Measurements from ENCODE around the gene ARHGAP40.
"Not testable (repeated sequence)": the region's sequence is repeated elsewhere in the genome, so short reads cannot be mapped to it uniquely, and the experiment has no call there.

The ARHGAP40 gene

DNA sequence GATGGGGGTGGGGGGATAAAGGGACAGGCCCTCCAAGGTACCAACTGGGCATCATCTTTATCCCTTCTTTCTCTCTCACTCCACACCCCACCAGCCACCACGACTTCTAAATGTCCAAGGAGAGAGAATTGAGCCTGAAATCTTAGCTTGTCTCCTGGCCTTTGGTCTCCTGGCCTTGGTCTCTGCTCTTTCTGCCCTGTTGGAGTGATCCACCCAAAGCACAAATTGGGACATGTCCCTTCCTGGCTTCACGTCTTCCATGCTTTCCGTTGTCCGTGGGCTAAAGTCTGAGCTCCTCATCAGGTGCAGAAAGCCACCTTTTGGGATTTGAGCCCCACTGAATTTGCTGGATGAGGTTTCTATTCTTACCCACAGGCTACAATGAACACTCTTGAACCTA, 12.3 kb upstream of the ARHGAP40 start:
- no peak for DNase-seq

DNA sequence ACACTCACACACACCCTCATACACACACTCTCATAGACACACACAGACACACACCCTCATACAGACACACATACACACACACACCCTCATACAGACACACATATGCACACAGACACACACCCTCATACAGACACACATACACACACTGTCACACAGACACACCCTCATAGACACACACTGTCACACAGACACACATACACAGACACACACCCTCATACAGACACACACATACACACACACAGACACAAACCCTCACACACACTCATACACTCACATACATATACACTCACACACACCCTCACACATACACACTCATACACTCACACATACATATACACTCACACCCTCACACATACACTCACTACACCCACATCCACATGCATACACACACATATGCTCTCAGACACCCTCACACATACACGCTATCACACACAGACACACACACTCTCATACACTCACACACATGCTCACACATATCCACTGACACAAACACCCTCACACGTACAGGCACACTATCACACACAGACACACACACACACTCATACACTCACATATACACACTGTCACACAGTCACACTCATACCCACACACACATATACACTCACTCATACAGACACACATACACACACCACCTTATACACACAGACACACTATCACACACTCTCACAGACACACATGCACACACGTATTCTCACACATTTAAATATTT, 11.5 kb upstream of the ARHGAP40 start:
- no peak for DNase-seq

DNA sequence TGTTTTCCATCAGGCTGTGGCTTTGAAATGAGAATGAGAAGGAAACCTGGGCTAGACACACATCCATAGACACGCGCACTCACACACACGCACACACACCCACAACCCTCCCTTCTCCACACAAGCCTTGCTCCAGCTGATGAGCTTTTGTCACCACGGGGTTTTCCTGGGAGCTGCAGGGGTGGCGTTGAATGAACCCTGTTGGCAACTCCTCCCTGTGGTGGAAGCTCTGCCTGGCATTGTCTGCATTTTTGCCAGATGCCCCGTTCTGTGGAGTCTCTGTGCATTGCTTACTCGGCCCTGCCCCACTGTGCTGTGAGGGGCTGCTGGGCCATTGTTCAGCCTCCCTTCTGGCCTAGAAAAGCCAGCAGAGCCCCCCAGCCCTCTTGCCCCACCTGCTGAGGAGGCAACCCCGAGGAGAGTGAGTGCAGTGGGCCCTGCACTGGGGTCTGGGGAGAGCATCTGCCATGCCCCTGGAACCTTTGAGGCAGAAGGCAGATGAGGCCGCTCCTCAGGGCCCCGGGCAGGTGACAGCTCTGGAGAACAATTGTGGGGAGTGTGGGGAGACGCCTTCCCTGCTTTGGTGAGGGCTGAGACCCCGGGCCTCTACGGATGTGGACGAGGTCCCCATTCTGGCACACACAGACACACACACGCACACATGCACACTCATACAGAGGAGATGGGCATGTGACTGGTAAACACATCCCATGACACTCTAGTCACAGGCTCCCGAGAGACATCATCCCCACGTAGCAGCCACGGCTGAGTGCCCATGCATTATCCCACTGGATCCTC, 10.7 kb upstream of the ARHGAP40 start:
- DNase-seq: no peak

DNA sequence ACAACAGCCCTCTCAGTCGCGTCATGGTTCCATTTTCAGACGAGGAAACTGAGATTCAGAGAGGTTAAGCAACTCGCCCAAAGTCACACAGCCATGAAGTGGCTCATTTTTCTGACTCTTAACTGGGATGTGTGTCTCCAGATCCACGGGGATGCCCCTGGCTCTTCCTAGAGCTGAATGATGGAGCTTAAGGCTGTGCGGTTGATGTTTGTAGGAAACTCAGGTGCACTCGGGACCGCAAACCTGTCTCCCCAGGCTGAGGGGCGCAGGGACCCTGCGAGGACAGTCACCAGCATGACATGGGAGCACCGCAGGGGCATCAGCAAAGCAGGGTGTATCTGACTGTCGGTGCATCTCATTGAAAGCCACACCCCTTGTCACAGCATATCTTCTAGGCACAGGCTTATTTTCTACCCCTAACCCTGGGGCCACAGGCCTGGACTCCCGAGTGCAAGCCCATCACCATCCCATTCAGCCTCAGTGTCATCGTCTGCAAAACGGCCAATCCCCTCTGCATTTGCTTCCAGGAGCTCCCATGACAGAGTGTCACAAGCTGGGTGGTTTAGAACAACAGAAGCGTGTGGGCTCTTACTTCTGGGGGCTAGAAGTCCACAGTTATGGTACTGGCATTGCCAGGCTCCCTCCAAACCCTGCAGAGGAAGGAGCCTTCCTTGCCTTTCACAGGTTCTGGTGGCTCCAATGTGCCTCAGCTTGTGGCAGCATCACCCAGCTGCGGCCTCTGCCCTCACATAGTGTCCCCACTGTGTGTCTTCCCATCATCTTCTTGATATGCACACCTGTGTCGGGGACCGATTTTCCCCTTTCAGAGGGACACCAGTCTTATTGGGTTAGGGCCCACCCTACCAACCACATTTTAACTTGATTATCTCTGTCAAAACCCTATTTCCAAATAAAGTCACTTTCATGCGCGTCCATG, 9.9 kb upstream of the ARHGAP40 start:
- no peak for DNase-seq

DNA sequence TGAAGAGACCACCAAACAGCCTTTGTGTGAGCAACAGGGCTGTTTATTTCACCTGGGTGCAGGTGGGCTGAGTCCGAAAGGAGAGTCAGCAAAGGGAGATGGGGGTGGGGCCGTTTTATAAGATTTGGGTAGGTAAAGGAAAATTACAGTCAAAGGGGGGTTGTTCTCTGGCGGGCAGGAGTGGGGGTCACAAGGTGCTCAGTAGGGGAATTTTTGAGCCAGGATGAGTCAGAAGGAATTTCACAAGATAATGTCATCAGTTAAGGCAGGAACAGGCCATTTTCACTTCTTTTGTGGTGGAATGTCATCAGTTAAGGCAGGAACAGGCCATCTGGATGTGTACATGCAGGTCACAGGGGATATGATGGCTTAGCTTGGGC, 9.2 kb upstream of the ARHGAP40 start:
- DNase-seq: not testable (repeated sequence)

DNA sequence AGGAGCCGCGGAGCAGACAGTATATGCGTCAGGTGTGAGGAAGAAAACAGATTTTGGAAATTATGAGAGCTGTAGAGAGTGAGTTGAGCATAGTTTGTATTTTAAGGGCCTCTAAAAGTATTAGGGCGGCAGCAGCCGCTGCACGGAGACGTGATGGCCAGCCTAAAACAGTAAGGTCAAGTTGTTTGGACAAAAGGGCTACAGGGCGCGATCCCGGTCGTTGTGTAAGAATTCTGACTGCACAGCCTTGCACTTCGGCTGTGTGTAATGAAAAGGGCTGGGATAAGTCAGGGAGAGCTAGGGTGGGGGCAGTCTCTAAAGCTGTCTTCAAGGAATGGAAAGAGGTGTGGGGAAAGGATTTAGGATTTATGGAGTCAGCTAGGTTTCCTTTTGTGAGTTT, 7.3 kb upstream of the ARHGAP40 start:
- DNase-seq: not testable (repeated sequence)

DNA sequence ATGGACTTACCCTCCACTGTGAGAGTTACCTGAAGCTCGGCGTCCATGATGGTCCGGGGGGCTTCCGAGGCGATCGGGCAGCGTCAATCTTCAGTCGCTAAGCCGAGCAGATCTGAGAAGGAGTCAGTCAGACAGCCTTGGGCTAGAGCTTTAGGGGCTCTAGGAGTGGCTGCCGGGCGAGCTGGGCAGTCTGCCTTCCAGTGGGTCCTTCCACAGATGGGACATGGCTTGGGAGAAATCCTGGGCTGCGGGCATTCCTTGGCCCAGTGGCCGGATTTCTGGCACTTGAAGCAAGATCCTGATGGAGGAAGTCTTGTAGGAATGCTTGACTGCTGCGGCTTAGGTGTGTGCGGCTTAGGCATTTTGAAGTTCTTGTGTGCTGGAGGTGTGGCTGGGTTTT, 5.7 kb upstream of the ARHGAP40 start:
- DNase-seq: not testable (repeated sequence)

DNA sequence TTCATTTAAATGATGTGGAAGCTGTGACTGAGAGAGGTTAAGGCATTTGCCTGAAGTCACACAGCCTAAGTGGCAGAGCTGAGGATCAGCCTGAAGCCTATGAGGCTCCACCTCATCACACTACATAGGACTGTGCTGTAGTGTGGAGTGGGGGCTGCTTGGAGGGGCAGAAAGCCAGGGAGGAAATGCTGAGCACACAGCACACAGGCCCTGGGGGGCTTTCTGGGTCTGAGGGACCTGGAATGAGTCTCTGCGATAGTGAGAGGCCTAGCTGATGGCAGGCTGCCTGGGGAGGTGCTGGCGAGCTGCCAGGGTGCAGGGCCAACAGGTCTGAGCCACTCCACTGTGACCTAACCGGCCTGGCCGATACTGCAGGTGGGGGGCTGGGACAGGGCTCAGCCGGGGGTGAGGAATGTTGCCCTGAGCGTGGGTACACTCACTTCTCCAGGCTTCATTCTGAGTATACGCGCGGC, 2.2 kb upstream of the ARHGAP40 start:
- no peak for DNase-seq

DNA sequence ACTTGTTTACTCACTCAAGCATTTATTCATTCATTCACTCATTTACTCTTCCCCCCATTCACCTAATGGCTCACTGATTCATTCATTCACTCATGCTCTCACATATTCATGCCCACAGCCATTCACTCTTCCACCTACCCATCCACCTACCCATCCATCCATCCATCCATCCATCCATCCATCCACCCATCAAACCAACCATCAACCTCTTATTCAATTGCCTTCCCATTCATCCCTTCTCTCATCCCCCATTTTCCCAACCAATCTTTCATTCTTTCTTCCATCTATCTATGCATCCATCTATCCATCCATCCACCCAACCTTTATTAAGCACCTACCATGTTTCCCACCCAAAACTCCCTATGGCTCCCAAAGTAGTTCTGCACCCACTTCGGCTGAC, 1.6 kb upstream of the ARHGAP40 start:
- no peak for DNase-seq

DNA sequence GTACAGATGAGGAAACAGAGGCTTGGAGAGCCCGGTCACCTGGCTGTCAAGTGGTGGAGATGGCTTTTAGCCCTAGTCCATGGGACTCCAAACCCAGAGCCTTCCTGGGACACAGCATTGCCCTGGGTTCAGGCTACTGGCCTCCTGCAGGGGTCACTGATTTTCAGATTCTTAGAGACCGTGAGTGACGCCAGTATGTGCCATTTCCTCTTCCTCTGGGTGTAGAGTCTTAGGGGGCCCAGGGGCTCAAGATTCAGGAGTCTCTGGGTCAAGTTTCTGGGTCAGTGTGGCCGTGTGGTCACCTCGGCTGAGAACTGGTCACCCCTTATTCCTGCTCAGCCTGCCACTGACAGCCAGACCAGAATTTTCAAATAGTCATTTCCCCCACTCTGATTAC, 574 bp downstream of the ARHGAP40 start:
- no peak for DNase-seq

DNA sequence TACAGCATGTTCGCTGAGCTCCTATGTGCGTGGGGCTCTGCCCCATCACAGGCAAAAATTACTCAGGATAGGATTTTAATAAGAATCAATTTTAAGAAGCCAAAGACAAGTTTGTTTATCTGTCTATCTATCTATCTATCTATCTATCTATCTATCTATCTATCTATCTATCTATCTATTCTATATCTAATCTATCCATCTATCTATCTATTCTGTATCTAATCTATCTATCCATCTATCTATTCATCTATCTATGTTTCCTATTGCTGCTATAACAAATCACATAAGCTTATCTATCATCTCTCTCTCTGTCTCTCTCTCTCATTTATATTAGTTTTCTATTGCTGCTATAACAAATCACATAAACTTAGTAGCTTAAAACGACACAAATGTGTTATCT, 1.7 kb downstream of the ARHGAP40 start:
- no peak for DNase-seq

DNA sequence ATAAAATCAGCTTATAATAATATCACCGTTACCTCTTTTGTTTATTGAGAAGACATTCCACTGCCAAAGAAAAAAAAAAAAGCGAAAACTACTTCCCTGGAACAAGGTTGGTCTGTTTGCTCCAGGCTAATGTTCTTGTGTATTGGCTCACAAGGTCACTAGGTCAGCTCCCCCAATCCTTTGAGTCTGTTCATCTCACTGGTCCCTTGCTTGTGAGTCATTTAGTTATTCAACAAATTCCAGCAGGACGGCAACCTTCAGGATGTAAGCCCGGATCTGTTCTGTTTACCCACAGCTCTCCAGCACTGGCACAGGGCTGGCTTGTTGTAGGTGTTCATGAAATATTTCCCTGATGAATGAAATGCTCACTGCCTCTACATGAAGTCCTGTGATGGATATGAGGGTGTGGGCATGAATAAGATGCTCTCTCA, 3.3 kb downstream of the ARHGAP40 start:
- DNase-seq: no peak

DNA sequence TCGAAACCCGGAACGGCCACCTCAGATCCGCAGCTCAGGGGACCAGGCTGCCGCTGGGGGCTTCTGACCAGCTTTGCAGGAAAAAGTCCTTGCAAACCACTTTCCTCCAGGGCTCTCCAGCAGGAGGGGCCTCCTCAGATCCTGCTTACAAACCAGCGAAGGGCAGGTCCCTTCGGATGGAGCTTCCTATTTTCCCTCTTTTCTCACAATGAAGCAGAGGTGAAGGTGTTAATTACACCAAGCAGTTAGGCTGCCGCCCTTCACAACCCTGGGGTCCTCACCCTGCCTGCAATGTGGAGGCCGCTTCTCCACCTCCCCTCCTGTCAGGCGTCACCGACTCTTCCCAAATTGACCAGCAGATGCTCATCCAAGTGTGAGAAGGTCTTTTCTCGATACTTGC, 5.7 kb downstream of the ARHGAP40 start:
- no peak for DNase-seq

DNA sequence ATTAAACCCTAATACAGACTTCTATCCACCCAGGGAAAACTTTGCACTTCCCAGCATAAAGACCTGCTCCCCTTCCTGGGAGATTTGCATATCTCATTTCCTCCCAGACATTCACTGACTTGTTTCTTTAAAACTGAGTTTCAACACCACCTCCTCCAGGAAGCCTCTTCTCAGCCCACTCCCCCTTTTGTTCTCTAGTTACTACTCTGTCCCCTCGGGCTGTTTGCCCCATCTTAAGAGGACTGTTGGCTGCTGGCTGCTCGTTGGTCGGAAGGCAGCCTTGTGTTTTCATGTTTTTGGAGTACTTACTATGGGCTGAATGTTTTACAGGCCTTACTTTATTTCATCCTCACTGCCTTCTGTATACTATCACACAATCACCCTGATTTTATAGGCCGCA, 6.6 kb downstream of the ARHGAP40 start:
- DNase-seq: no peak

DNA sequence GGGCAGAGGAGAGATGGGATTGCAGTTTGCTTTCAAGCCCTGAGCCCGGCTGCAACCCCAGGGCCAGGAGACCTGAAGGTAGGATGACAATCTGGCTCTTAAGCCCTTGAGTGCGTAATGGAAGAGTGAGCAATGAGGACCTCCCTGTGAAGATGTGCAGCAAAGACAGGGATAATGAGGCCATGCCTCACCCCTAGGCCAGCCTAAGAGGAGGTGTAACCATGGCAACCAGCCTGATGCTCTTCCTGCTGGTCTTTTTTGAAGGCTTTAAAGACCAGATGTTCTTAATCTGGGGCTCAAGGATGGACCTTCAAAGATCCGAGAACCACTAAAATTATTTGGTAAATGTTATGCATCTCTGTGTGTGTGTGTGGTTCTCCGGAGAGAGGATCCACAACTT, 8.2 kb downstream of the ARHGAP40 start:
- DNase-seq: no peak

DNA sequence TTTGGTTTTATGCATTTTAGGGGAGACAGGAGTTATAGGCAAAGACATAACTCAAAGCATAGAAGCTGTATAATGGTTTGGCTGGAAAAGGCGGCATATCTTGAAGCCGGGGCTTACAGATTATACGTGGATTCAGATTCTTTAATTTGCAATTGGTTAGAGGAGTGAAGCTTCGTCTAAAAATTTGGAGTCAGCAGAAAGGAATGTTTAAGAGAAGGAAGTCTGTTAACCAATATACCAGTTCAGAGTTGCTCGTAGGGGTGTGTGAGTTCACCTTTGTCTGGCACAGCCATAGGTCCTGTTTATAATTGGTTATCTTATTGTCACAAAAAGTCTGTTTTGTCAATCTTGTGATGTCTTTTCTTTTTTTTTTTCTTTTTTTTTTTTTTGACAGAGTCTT, 8.9 kb downstream of the ARHGAP40 start:
- no peak for DNase-seq

DNA sequence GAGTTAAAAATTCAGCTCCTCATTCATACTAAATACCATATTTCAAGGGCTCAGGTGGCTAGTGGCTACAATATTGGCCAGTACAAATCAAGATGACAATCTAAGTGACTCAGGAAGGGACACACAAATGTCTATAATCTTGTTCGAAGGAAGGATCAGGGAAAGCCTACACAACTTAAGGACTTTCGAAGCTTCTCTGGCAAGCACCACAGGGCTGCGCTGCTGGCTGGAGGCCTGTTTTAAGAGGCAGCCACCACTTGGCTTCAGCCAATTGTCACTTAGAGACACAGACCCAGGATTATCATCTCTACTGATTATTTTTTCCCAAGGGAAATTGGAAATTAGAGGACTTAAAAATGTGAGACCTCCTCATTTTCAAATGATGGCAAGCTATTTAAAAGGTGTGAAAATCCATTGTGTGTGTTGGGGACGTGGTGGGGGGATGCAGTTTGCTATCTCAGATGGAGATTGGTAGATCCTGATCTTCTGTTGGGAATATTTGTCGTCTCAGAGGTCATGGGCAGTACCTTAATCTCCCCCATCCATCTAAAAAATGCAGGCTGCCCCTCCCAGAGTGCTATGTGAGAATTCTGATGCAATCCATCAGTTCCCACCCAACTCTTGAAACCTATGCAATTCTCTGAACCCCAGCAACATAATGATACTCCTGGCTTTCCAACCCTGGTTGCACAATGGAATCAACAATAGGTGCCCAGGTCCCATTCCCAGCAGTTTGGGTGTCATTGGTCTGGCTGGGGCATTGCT, 11.3 kb downstream of the ARHGAP40 start:
- DNase-seq: no peak

DNA sequence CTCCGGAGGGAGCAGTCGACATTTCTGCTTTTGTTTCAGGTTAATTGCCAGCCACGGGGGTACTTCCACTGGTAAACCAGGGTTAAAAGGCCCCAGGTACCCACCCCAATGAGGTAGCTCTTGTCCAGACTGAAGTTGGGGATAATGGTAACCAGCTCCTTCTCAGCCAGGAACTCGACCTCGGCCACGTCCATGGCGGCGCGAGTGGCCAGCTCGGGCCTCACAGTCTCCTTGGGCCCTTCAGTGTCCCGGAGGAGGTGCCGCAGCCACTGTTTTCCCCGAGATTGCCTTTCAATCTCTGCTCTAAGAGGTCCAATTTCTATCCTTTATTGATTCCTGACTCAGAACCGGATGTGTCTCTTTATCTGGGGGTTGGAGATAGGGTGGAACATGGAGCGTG, 13.7 kb downstream of the ARHGAP40 start:
- no peak for DNase-seq

DNA sequence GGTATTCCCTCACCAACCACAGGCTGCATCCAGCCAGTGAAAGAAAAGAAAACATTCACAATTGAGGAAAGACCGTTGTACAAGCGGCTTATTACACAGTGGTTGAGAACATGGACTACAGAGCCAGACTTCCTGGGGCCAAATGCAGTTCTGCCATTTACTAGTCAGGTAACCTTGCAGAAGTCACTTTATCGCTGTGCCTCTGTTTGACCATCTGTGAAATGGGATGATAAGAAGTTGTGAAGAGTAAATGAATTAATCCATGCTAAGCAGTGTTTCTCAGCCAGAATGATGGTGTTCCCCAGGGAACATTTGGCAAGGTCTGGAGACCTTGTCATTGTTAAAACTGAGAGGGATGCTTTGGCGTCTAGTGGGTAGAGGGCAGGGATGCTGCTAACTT, 14.8 kb downstream of the ARHGAP40 start:
- DNase-seq: no peak

DNA sequence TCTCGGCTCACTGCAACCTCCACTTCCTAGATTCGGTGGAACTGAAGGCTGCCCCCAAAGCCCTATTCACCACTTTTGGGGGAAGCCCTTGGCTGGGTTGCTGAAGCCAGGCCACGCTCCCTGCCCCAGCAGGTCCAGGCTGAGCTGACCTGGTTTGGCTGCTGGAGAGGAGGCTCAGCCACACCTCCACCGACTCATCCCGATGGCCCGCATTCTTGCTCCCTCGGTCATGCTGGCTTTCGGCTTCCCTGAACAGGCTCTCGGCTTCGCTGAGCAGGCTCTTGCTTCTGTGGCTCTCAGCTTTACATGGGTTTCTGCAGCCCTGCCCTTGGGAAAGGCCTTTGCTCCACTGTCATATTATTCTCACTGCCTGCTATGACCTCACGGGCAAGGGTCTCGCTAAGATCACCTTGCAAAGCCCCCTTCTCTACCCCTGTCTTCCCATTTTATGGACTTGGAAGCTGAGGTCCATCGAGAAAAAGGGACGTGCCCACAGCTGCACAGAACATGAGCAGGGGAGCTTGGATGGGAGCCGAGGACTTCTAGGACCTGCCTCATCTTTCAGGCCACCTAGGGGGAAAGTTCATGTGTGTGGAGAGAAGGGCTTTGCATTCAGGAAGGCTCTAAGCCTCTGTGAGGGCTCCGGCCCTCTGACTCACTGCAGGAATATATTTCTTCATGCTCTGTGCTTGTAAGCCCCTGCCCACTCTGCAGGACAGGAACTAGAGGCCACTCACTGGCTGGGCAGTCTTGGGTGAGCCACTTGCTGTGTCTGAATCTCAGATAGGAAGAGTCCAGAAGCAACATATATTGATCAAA, 15.6 kb downstream of the ARHGAP40 start:
- DNase-seq: no peak

DNA sequence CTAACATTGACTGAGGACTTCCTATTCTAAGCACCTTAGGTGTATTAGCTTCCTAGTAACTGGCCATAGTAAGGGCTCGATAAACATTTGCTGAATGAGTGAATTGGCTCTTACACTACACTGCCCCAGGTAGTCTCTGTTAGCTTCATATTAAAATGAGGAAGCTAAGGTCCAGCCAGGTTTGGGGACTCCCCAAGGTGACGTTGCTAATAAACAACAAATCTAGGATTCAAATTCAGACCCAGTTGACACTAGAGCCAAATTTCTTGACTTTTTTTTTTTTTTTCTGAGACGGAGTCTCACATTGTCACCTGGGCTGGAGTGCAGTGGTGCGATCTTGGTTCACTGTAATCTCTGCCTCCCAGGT, 16.2 kb downstream of the ARHGAP40 start:
- no peak for DNase-seq

DNA sequence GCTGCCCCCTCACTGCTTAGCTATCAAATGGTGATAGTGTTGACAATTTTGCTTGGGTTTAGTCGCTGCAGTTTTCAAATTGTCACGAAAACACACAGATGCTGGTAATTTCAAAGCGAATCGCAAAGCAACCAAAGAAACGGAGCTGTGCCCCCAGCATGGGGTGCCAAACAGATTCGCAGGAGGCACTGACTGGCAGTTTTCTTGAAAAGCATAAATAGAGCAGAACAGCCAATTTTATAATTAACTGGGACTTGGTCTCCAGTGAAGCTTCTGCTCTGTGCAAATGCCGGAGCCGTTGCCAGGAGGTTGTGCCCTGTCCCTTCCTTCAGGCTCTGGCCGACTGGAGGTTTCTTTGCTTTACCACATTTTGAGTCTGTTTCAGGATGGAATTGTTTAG, 18.8 kb downstream of the ARHGAP40 start:
- no peak for DNase-seq

All from activated CD4-positive, alpha-beta T cell treated with anti-CD3 and anti-CD28 coated beads, Interleukin-2, amount 50 U/mL, for 4 hours (primary cell).